PFSK-1 (cell line): ENCODE measurements around the gene TMEM42.

Source experiments
- POLR2AphosphoS5 ChIP-seq: IDR thresholded peaks from 2 replicates; pipeline ENCODE4 v1.6.1; 2012; ENCODE audit warnings: low read depth, mild to moderate bottlenecking, control low read depth, low read length, moderate library complexity
- SIN3A ChIP-seq: IDR thresholded peaks from 2 replicates; pipeline ENCODE4 v1.6.1; 2012; ENCODE audit warnings: mild to moderate bottlenecking, low read length, moderate library complexity, borderline replicate concordance; ENCODE audit not compliant: insufficient read depth
- TAF1 ChIP-seq: IDR thresholded peaks from 2 replicates; pipeline ENCODE4 v1.6.1; 2012; ENCODE audit warnings: low read length, control low read depth, borderline replicate concordance; ENCODE audit not compliant: insufficient read depth
- TF ChIP-seq, protein P1 (sequence below), 2 experiments: IDR thresholded peaks; 2 replicates each; pipeline versions ENCODE4 v1.6.1 to v1.8.0; 2011 to 2012; ENCODE audit warnings: low read depth in 2 of 2, low read length in 2 of 2, control low read depth in 1 of 2, inconsistent platforms in 1 of 2, mild to moderate bottlenecking in 1 of 2, moderate library complexity in 1 of 2; ENCODE audit not compliant: insufficient read depth in 1 of 2

DNA sequence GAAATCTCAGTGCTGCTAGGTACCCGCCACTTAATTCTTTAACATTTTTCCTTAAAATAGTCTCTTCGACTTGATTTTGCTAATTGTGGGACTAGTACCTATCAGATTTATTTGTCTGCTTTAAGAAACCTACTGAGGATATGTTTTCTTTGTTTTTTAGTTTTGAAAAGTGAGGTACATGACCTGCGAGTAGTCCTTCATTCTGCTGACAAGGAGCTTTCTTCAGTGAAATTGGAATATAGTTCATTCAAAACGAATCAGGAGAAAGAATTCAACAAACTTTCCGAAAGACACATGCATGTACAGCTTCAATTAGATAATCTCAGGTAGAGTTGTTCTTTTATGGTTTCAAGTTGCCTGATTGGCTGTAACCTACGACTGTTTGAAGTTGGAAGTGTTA is 47.0 kb upstream of the TMEM42 start:
- TF ChIP-seq POLR2AphosphoS5 (no peak), TAF1 (no peak), SIN3A (no peak)
- TF ChIP-seq, protein P1, sequence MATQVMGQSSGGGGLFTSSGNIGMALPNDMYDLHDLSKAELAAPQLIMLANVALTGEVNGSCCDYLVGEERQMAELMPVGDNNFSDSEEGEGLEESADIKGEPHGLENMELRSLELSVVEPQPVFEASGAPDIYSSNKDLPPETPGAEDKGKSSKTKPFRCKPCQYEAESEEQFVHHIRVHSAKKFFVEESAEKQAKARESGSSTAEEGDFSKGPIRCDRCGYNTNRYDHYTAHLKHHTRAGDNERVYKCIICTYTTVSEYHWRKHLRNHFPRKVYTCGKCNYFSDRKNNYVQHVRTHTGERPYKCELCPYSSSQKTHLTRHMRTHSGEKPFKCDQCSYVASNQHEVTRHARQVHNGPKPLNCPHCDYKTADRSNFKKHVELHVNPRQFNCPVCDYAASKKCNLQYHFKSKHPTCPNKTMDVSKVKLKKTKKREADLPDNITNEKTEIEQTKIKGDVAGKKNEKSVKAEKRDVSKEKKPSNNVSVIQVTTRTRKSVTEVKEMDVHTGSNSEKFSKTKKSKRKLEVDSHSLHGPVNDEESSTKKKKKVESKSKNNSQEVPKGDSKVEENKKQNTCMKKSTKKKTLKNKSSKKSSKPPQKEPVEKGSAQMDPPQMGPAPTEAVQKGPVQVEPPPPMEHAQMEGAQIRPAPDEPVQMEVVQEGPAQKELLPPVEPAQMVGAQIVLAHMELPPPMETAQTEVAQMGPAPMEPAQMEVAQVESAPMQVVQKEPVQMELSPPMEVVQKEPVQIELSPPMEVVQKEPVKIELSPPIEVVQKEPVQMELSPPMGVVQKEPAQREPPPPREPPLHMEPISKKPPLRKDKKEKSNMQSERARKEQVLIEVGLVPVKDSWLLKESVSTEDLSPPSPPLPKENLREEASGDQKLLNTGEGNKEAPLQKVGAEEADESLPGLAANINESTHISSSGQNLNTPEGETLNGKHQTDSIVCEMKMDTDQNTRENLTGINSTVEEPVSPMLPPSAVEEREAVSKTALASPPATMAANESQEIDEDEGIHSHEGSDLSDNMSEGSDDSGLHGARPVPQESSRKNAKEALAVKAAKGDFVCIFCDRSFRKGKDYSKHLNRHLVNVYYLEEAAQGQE (IDR thresholded peaks at IDR 0.05; ENCODE audit: insufficient read depth in 1 of 2, low read depth in 2 of 2, low read length in 2 of 2): no peak
